Activated T-helper 1 cell treated with anti-CD3 and anti-CD28 coated beads, Interleukin-12 subunit alpha, Interleukin-12 subunit beta, Interleukin-2, Interleukin-4 antibody, amounts not matched to agents 30 ng/mL and 10 ng/mL and 1 ng/mL, durations not matched to agents 14 hours and 24 hours and 36 hours (primary cell): ENCODE data around the gene TNS1. TPM values are rescaled to one million over a fixed set of nuclear protein-coding genes. Genes with fewer than 3 reads are reported as not detected.

Source experiments
- DNase-seq: peaks from one replicate; pipeline ENCODE4 v3.0.0; 2021; ENCODE audit warnings: low spot score
- H3K27ac Mint-ChIP-seq: one replicate; pipeline ENCODE4 v1.8.0; 2021; ENCODE audit warnings: mild to moderate bottlenecking, mixed read lengths
- H3K27me3 Mint-ChIP-seq: one replicate; pipeline ENCODE4 v1.8.0; 2022; ENCODE audit warnings: mild to moderate bottlenecking, moderate library complexity, mixed read lengths; ENCODE audit not compliant: insufficient read depth
- H3K36me3 Mint-ChIP-seq: one replicate; pipeline ENCODE4 v1.8.0; 2021; ENCODE audit warnings: low read depth, mixed read lengths
- H3K4me1 Mint-ChIP-seq: one replicate; pipeline ENCODE4 v1.8.0; 2021; ENCODE audit warnings: low read depth, mixed read lengths
- H3K4me3 Mint-ChIP-seq: one replicate; pipeline ENCODE4 v1.8.0; 2021; ENCODE audit warnings: mild to moderate bottlenecking, moderate library complexity, mixed read lengths
- H3K9me3 Mint-ChIP-seq: one replicate; pipeline ENCODE4 v1.8.0; 2021; ENCODE audit warnings: mixed read lengths
- intact Hi-C: fragments of 100-400 bp; cut with micrococcal nuclease; formaldehyde crosslinking; loops from one replicate; pipeline ENCODE4 v1.15.1; 2024
- total RNA-seq: library from RNA; stranded (reverse); gene quantifications from 2 replicates; pipeline ENCODE4 v1.2.3, GENCODE V29; 2022

The TNS1 gene
- total RNA-seq, 1 donor from 2014 or later: 0.41 TPM

DNA sequence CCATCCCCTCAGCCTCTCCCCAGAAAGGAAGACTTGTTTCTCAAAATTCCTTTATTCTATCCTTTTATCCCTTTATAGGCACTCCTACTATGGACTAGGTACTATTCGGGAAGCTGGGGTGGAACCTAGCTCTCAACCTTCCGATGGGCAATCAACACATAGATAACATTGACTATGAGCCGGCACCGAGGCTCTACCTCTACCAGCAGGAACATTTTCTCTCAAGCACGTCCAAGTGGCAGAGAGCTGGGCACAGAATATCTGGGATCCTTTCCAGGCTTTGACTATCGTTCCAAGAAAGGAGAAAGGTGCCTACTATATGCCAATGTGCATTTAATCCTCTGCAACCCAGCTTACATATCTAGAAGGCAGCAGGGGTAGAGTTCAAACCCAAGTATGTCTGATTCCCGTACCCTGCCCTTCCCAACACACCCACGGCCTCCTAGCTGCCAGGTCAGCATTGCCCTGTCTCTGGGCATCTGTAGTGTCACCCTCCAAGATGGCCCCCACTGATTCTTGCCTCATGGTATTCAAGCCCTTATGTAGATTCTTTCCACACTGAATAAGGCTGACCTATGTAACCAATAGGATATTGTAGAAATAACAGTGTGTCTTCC is 28.3 kb downstream of the TNS1 start:
- no peak for DNase-seq
- intact Hi-C loops: no loop called here
- no peaks in the 10 kb centered on the region for H3K4me1 Mint-ChIP-seq
- no peak overlapping the region for H3K27ac Mint-ChIP-seq
- H3K36me3 Mint-ChIP-seq: no peaks in the 10 kb centered on the region
- peaks cover 5% of the 10 kb centered on the region for H3K27me3 Mint-ChIP-seq
- no peak overlapping the region for H3K4me3 Mint-ChIP-seq
- no peaks in the 10 kb centered on the region for H3K9me3 Mint-ChIP-seq

DNA sequence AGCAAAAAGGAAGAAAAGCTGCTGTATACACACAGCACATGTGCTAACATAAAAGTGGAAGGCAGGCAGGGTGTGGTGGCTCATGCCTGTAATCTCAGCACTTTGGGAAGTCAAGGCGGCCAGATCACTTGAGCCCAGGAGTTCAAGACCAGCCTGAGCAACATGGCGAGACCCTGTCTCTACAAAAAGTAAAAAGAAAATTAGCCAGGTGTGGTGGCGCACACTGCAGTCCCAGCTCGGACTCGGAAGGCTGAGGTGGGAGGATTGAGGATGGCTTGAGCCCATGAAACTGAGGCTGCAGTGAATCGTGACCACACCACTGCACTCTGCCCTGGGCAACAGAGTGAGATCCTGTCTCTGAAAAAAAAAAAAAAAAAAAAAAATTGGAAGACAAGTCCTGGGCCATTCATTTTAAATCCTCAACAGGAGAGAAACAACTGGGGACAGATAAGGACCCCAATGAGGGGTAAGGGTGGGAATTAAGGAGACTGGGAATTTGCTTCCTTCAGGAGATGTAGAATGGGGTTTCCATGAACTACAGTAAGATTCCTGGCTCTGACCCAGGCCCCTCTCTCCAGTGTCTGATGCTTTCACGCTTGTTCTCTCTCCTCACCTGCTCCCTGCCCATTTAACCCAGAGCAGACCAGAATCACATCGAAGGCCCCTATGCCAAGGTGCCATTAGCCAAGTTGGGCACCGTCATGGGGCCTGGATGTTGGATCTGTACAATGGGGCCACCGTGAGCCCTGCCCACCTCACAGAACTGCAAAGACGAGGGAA is 29.6 kb downstream of the TNS1 start:
- intact Hi-C loops: no loop called here
- no peak for DNase-seq
- H3K27me3 Mint-ChIP-seq: peaks cover 6% of the 10 kb centered on the region
- no peak overlapping the region for H3K4me3 Mint-ChIP-seq
- no peaks in the 10 kb centered on the region for H3K9me3 Mint-ChIP-seq
- no peaks in the 10 kb centered on the region for H3K36me3 Mint-ChIP-seq
- no peak overlapping the region for H3K27ac Mint-ChIP-seq
- H3K4me1 Mint-ChIP-seq: no peaks in the 10 kb centered on the region

DNA sequence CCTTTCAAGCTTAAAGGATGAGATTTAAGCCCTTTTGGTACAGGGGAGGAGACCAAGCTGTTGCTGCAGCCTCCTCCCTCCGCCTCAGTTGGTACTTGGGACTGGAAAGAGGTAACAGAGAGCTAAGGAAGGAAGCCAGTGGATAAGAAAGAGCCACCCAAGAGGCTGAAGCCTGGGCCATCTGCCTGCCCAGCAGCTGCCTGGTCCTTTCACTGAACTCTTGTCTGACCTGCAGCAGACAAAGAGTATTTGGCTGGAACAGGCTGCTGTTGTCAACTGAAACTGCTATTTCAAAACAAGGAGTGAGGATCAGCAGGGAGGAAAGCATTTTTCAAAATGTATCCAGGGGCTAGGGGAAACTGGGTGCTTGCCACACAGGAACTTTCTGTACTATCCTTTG is 30.3 kb downstream of the TNS1 start:
- Mint-ChIP-seq H3K4me1 (no peaks in the 10 kb centered on the region), H3K27ac (no peak overlapping the region)

DNA sequence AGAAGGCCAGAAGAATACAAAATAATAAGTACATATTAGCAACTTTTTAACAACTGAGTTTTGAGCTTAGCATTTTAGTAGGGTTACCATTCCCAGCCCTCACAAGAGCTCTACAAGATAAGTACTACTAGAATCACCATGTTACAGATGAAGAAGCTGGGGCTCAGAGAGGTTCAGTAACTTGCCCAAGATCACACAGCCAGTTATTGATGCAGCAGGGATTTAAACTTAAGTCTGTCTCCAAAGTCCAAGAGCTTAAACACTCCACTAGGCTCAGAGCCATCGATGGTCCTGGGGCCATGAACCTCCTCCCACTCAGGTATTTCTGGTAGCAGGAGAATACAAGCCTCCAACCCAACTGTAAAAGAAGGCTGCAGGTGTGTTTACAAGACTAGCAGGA is 30.8 kb downstream of the TNS1 start:
- no peaks in the 10 kb centered on the region for H3K4me1 Mint-ChIP-seq
- H3K4me3 Mint-ChIP-seq: no peak overlapping the region
- no peaks in the 10 kb centered on the region for H3K9me3 Mint-ChIP-seq
- H3K27ac Mint-ChIP-seq: no peak overlapping the region
- H3K36me3 Mint-ChIP-seq: no peaks in the 10 kb centered on the region
- DNase-seq: no peak
- intact Hi-C loops: no loop called here
- H3K27me3 Mint-ChIP-seq: peaks cover 10% of the 10 kb centered on the region

More for the DNA sequence above, 30.3 kb downstream of the TNS1 start:
- Mint-ChIP-seq H3K36me3 (no peaks in the 10 kb centered on the region), H3K9me3 (no peaks in the 10 kb centered on the region), H3K4me3 (no peak overlapping the region), H3K27me3 (peaks cover 10% of the 10 kb centered on the region)
- intact Hi-C loops: no loop called here
- no peak for DNase-seq

DNA sequence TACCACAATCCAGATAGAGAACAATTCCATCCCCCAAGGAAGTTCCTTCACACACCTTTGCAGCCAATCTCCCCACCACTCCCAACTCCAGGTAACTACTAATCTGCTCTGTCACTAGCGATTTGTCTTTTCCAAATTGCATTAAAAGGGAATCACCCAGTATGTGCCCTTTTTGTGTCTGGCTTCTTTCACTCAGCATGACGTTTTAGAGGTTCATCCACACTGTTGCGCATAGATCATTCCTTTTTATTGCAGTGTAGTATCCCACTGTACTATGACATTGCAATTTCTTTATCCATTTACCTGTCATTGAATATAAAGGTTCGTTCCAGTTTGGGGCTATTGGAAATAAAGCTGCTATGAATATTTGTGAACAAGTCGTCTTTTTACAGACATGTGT is 31.6 kb downstream of the TNS1 start:
- no peak overlapping the region for H3K4me3 Mint-ChIP-seq
- no peaks in the 10 kb centered on the region for H3K9me3 Mint-ChIP-seq
- no peak for DNase-seq
- no peaks in the 10 kb centered on the region for H3K36me3 Mint-ChIP-seq
- no peaks in the 10 kb centered on the region for H3K4me1 Mint-ChIP-seq
- intact Hi-C loops: no loop called here
- H3K27me3 Mint-ChIP-seq: peaks cover 10% of the 10 kb centered on the region
- no peak overlapping the region for H3K27ac Mint-ChIP-seq

DNA sequence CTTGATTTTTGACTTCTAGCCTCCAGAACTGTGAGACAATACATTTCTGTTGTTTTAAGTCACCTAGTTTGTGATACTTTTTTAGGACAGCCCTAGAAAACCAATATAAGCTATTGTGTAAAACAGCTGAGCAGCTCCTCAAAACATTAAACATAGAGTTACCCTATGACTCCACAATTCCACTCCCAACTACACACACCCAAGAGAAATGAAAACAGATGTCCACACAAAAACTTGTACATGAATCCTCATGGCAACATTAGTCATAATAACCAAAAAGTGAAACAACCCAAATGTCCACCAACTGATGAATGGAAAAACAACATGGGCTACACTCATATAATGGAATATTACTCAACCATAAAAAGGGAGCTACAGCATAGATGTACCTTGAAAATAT is 32.6 kb downstream of the TNS1 start:
- H3K4me1 Mint-ChIP-seq: no peaks in the 10 kb centered on the region
- DNase-seq: no peak
- intact Hi-C loops: no loop called here
- H3K9me3 Mint-ChIP-seq: no peaks in the 10 kb centered on the region
- peaks cover 12% of the 10 kb centered on the region for H3K27me3 Mint-ChIP-seq
- no peaks in the 10 kb centered on the region for H3K36me3 Mint-ChIP-seq
- H3K27ac Mint-ChIP-seq: no peak overlapping the region
- H3K4me3 Mint-ChIP-seq: no peak overlapping the region

DNA sequence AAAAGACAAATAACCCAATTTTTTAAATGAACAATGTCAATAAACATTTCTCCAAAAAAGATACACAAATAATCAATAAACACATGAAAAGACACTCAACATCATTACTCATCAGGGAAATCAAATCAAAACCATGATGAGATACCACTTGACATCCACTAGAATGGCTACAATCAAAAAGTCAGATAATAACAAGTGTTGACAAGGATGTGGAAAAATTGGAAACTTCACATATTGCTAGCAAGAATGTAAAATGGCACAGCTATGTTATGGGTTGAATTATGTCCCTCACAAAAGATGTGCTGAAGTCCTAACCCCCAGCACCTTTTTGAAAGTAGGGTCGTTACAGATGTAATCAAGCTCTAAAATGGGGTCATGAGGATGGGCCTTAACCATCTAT is 33.2 kb downstream of the TNS1 start:
- Mint-ChIP-seq H3K27me3 (peaks cover 12% of the 10 kb centered on the region), H3K4me1 (no peaks in the 10 kb centered on the region), H3K27ac (no peak overlapping the region), H3K36me3 (no peaks in the 10 kb centered on the region), H3K4me3 (no peak overlapping the region), H3K9me3 (no peaks in the 10 kb centered on the region)
- intact Hi-C loops: no loop called here
- DNase-seq: no peak

DNA sequence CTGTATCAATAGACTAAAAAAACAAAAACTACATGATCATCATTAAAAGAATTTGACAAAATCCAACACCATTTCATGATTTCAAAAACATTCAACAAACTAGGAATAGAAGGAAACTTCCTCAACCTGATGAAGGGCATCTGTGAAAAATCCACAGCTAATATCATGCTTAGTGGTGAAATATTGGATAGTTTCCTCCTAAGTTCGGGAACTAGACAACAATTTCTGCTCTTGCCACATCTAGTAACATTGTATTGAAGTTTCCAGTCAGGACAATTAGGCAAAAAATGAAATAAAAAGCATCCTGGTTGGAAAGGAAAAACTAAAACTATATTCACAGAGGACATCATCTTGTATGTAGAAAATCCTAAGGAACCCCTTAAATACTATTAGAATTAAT is 34.8 kb downstream of the TNS1 start:
- no peak overlapping the region for H3K4me3 Mint-ChIP-seq
- H3K9me3 Mint-ChIP-seq: no peaks in the 10 kb centered on the region
- H3K27ac Mint-ChIP-seq: no peak overlapping the region
- H3K27me3 Mint-ChIP-seq: peaks cover 12% of the 10 kb centered on the region
- DNase-seq: no peak
- intact Hi-C loops: no loop called here
- H3K4me1 Mint-ChIP-seq: no peaks in the 10 kb centered on the region
- no peaks in the 10 kb centered on the region for H3K36me3 Mint-ChIP-seq

DNA sequence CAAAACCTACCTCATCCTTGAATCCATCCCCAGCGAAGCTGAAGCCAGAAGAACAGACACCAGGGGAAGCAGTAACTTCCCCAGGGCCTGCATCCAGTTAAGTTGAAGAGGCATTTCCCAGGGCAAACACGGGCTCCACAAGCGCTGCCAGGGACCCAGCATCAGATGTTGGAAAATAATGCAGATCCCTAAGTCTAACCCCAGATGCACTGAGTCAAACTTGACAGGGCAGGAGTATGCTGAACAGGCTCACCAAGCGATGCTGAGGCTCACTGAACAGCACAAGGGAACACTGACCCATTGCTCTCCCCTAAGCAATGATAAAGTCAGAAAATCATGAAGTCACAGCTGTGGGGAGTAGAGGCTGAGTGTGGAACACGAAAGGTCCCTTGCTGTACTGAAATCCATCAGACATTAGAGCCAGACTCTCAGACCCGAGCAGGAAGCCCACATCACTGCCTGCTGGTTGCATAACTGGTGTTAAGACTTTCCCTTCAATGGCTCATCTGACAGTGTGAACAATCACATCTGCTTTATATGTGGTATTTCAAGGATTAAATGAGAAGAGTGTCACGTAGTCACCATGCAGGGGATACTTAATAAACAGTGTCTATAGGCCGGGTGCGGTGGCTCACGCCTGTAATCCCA is 36.2 kb downstream of the TNS1 start:
- intact Hi-C loops: no loop called here
- no peaks in the 10 kb centered on the region for H3K36me3 Mint-ChIP-seq
- H3K27ac Mint-ChIP-seq: no peak overlapping the region
- no peak overlapping the region for H3K4me3 Mint-ChIP-seq
- no peak for DNase-seq
- no peaks in the 10 kb centered on the region for H3K9me3 Mint-ChIP-seq
- H3K27me3 Mint-ChIP-seq: peaks cover 16% of the 10 kb centered on the region
- no peaks in the 10 kb centered on the region for H3K4me1 Mint-ChIP-seq

DNA sequence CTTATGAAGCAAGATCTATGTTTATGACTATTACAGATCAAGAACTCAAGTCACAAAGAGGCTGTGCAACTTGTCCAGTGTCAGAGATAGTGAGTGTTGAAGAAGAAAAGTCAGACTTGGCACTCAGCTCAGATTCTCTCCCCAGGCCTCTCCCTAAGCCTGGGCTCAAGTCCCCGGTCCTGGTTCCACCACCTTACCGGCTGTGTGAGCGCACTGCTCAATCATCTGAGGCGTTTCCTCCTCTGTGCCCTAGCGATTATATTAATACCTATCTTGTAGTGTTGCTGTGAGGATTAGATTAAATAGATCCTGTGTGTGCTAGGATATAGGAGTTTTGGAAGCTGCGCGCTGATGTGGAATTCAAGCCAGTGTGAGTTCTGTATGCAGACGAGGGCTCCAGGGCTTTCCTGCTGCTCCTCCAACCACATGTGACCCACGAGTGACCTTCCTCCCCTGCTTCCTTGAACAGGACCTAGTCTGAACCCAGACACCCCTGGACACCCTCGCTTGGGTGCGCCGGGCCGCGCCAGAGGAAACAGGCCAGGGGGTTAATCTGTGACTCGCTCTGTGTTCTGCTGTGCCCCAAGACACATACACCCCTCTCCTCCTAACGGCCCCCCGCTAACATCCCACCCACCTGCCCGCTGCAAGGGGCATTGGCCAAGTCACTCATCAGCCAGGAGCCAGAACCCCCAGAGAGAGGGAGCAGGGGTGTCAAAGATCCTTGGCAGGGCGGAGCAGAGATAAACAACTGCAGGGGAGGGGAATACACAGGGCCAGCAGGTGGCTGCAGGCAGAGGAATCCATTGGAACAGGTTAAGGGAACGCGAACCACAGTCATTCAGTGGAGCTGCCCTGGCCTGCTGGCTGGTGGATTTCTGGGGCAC is 38.3 kb downstream of the TNS1 start:
- intact Hi-C loops: no loop called here
- no peak overlapping the region for H3K27ac Mint-ChIP-seq

DNA sequence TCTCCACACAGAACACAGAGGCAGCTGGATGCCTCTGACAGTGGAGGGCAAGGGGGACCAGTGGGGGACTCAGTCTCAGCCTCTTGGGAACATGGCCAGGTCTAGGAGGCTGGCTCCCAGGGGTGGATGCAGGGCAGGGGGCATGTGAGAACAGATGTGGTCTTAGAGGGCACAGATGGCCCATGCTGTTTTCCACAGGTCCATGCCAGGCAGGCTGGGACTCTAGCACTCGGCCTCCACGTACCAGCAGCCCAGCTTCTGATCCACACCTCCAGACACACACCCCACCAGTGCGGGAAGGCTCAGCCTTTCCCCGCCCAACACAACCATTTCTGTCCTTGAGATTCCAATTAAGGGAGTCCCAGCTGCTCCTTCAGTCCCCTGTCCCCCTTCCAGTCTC is 42.4 kb downstream of the TNS1 start:
- no peaks in the 10 kb centered on the region for H3K36me3 Mint-ChIP-seq
- peaks cover 8% of the 10 kb centered on the region for H3K27me3 Mint-ChIP-seq
- no peak overlapping the region for H3K27ac Mint-ChIP-seq
- intact Hi-C loops: no loop called here
- H3K4me3 Mint-ChIP-seq: no peak overlapping the region
- DNase-seq: no peak
- H3K4me1 Mint-ChIP-seq: no peaks in the 10 kb centered on the region
- H3K9me3 Mint-ChIP-seq: no peaks in the 10 kb centered on the region

More for the DNA sequence above, 38.3 kb downstream of the TNS1 start:
- Mint-ChIP-seq H3K27me3 (peaks cover 12% of the 10 kb centered on the region), H3K4me3 (no peak overlapping the region), H3K9me3 (no peaks in the 10 kb centered on the region), H3K36me3 (no peaks in the 10 kb centered on the region), H3K4me1 (no peaks in the 10 kb centered on the region)
- DNase-seq: no peak

DNA sequence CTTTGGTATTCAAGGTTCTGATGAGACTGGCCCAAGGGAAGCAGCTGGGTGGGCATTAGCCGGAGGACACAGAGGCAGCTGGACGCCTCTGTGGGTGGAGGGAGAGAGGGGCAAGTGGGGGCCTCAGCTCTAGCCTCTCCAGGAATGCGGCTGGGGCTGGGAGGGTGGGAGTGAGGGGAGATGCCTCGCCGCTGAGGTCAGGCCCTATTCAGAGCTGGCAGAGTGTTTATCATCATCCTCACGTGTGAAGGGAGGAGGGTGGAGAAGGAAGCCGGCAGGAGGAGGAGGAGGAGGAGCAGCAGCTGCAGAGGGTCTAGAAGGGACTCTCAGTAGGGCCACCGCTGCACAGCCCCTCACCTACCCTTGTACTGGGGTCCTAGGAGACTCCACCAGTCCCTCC is 43.1 kb downstream of the TNS1 start:
- Mint-ChIP-seq H3K4me3 (no peak overlapping the region), H3K9me3 (no peaks in the 10 kb centered on the region), H3K4me1 (no peaks in the 10 kb centered on the region), H3K27me3 (peaks cover 8% of the 10 kb centered on the region), H3K36me3 (no peaks in the 10 kb centered on the region), H3K27ac (no peak overlapping the region)
- no peak for DNase-seq
- intact Hi-C loops: no loop called here

DNA sequence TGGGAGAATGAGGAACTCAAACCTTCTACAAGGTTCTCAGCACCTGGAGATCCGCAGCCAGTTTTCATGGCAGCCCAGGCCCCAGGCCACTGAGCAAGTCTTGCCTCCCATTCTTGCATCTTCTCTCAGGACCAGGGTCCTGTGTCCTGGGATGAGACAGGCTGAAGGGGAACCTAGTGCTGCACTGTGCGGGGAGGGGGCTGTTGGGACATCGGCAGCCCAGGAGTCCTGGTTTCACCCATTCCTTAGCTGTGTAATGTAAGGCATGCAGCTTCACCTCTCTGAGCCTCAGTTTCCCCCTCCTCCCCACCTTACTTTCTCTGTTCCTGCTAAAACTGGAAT is 43.9 kb downstream of the TNS1 start:
- intact Hi-C loops: no loop called here

More for the DNA sequence above, 43.9 kb downstream of the TNS1 start:
- no peak overlapping the region for H3K27ac Mint-ChIP-seq
- no peak for DNase-seq
- H3K4me1 Mint-ChIP-seq: no peaks in the 10 kb centered on the region
- no peaks in the 10 kb centered on the region for H3K9me3 Mint-ChIP-seq
- no peak overlapping the region for H3K4me3 Mint-ChIP-seq
- peaks cover 8% of the 10 kb centered on the region for H3K27me3 Mint-ChIP-seq
- no peaks in the 10 kb centered on the region for H3K36me3 Mint-ChIP-seq
